ENCODE measurements around the gene AKAP12. TPM values are rescaled to one million over a fixed set of nuclear protein-coding genes. Genes with fewer than 3 reads are reported as not detected.

The AKAP12 gene
- total RNA-seq, 1 experiment from 2014 or later, result 90.0 TPM

DNA sequence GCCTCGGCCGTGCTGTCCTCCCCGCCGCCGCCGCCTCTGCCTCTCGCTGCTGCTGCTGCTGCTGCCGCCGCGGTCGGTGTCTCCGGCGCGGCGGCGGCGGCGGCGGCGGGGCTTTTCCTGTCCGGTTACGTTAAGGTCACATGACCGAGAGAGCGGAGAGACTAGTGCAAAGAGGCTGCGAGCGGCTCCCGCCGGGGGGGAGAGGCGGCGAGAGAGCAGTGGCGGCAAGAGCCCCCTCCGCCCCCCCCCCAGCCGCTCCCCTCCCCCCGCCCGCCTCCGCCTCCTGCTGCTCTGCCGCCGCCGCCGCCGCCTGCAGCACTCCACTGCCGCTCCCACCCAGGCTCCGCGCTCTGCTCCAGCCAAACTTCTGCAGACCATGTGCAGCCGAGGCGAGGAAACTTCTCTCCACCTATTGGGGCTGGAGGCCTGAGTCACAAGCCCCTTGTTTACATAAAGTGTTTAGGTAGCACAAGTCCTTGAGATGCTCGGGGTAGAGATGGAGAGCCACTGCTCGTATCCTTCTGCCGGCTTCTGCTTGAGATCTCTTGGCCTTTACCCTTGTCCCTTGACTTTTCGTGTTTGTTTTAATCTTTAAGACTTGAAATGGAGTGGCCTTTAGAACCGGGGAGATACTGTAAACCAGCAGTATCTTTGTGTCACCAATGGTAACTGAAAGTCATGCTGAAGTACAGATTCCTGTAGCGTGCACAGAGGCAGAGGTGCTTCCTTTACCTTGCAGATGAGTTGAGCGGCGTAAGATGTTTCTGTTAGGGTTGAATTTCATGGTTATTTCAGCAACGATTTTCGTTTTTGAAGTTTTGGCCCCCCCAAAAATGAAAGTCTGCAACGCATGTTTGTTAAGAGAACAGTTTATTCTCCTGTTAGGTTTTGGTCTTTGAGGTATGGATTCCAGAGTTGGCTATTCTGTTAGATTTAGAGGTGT is 152.0 kb downstream of the AKAP12 start, which contains the start of gene ZBTB2:
Gene ZBTB2, minus strand, starts transcription at position 89 of the 943 bp plus-strand sequence. CDS start 17,922 bp downstream, outside the sequence.
- ChIA-PET POLR2A (no interaction called here), CTCF (interaction anchor here (1.1 kb wide), 1 partner anchor 15 kb away, joined by 3 read pairs; no protein-coding TSS in a partner anchor)
- peak; percentile 10 for ATAC-seq
- H3K27ac Mint-ChIP-seq, result peak within 1 kb of the TSS; percentile 99
- peaks cover 20% of the 10 kb centered on the region for H3K36me3 Mint-ChIP-seq
- DNase-seq (ENCODE audit: low spot score), result peak; percentile 71
- H3K4me1 Mint-ChIP-seq, result peaks cover 51% of the 10 kb centered on the region
- H3K4me3 Mint-ChIP-seq, result peak within 1 kb of the TSS; percentile 93
- no peaks in the 10 kb centered on the region for H3K9me3 Mint-ChIP-seq
- no peaks in the 10 kb centered on the region for H3K27me3 Mint-ChIP-seq (ENCODE audit: low read depth)
- TF ChIP-seq ZBTB21 (CRISPR knock-in tag; IDR thresholded peaks at IDR 0.05; ENCODE audit: borderline replicate concordance), result no peak
- no peak for TF ChIP-seq NFYB (CRISPR knock-in tag; conservative IDR thresholded peaks at IDR 0.05; ENCODE audit: low read depth)
- 0 out of 2 replicates have a peak, but pooled peaks have one; percentile 5 for TF ChIP-seq FOXP1 (CRISPR knock-in tag; IDR thresholded peaks at IDR 0.05; ENCODE audit: borderline replicate concordance)
- no peak for TF ChIP-seq CBFB (CRISPR knock-in tag; IDR thresholded peaks at IDR 0.05; ENCODE audit: low read depth)
- TF ChIP-seq NR3C1 (CRISPR knock-in tag; conservative IDR thresholded peaks at IDR 0.05; ENCODE audit: low read depth), result no peak
- no peak for TF ChIP-seq TP53 (CRISPR knock-in tag; IDR thresholded peaks at IDR 0.05)
- 0 out of 2 replicates have a peak, but pooled peaks have one; percentile 12 for TF ChIP-seq KAT7 (CRISPR knock-in tag; IDR thresholded peaks at IDR 0.05; ENCODE audit: borderline replicate concordance)
- TF ChIP-seq SMAD3 (CRISPR knock-in tag; IDR thresholded peaks at IDR 0.05; ENCODE audit: borderline replicate concordance), result no peak
- TF ChIP-seq MXD4 (CRISPR knock-in tag; IDR thresholded peaks at IDR 0.05; ENCODE audit: borderline replicate concordance), result no peak
- TF ChIP-seq HMGA2 (CRISPR knock-in tag; IDR thresholded peaks at IDR 0.05), result no peak
- TF ChIP-seq, protein P1, sequence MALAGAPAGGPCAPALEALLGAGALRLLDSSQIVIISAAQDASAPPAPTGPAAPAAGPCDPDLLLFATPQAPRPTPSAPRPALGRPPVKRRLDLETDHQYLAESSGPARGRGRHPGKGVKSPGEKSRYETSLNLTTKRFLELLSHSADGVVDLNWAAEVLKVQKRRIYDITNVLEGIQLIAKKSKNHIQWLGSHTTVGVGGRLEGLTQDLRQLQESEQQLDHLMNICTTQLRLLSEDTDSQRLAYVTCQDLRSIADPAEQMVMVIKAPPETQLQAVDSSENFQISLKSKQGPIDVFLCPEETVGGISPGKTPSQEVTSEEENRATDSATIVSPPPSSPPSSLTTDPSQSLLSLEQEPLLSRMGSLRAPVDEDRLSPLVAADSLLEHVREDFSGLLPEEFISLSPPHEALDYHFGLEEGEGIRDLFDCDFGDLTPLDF (CRISPR knock-in tag; IDR thresholded peaks at IDR 0.05), result no peak
- TF ChIP-seq ATF1 (CRISPR knock-in tag; IDR thresholded peaks at IDR 0.05), result no peak
- TF ChIP-seq, protein P2, sequence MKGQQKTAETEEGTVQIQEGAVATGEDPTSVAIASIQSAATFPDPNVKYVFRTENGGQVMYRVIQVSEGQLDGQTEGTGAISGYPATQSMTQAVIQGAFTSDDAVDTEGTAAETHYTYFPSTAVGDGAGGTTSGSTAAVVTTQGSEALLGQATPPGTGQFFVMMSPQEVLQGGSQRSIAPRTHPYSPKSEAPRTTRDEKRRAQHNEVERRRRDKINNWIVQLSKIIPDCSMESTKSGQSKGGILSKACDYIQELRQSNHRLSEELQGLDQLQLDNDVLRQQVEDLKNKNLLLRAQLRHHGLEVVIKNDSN (CRISPR knock-in tag; IDR thresholded peaks at IDR 0.05), result no peak; the same call in 1 of the 2 replicates
- TF ChIP-seq, protein P3, sequence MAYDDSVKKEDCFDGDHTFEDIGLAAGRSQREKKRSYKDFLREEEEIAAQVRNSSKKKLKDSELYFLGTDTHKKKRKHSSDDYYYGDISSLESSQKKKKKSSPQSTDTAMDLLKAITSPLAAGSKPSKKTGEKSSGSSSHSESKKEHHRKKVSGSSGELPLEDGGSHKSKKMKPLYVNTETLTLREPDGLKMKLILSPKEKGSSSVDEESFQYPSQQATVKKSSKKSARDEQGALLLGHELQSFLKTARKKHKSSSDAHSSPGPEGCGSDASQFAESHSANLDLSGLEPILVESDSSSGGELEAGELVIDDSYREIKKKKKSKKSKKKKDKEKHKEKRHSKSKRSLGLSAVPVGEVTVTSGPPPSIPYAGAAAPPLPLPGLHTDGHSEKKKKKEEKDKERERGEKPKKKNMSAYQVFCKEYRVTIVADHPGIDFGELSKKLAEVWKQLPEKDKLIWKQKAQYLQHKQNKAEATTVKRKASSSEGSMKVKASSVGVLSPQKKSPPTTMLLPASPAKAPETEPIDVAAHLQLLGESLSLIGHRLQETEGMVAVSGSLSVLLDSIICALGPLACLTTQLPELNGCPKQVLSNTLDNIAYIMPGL (CRISPR knock-in tag; IDR thresholded peaks at IDR 0.05), result no peak
- TF ChIP-seq ATF2 (CRISPR knock-in tag; IDR thresholded peaks at IDR 0.05; ENCODE audit: borderline replicate concordance, low read depth), result no peak
- TF ChIP-seq MYBL2 (CRISPR knock-in tag; IDR thresholded peaks at IDR 0.05), result no peak
- peak; percentile 34; the same call in 1 of the 2 replicates for TF ChIP-seq GABPB1 (CRISPR knock-in tag; IDR thresholded peaks at IDR 0.05)
- TF ChIP-seq, protein P4, sequence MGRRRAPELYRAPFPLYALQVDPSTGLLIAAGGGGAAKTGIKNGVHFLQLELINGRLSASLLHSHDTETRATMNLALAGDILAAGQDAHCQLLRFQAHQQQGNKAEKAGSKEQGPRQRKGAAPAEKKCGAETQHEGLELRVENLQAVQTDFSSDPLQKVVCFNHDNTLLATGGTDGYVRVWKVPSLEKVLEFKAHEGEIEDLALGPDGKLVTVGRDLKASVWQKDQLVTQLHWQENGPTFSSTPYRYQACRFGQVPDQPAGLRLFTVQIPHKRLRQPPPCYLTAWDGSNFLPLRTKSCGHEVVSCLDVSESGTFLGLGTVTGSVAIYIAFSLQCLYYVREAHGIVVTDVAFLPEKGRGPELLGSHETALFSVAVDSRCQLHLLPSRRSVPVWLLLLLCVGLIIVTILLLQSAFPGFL (CRISPR knock-in tag; IDR thresholded peaks at IDR 0.05; ENCODE audit: borderline replicate concordance), result no peak
- TF ChIP-seq ZNF138 (CRISPR knock-in tag; conservative IDR thresholded peaks at IDR 0.05), result no peak
- no peak for TF ChIP-seq GTF2I (CRISPR knock-in tag; conservative IDR thresholded peaks at IDR 0.05)
- no peak for TF ChIP-seq RORB (CRISPR knock-in tag; IDR thresholded peaks at IDR 0.05)
- TF ChIP-seq USF2 (CRISPR knock-in tag; IDR thresholded peaks at IDR 0.05), result peak; percentile 81
- TF ChIP-seq FOXK1 (CRISPR knock-in tag; IDR thresholded peaks at IDR 0.05), result peak; percentile 70; the same call in 1 of the 2 replicates
- TF ChIP-seq, protein P5, sequence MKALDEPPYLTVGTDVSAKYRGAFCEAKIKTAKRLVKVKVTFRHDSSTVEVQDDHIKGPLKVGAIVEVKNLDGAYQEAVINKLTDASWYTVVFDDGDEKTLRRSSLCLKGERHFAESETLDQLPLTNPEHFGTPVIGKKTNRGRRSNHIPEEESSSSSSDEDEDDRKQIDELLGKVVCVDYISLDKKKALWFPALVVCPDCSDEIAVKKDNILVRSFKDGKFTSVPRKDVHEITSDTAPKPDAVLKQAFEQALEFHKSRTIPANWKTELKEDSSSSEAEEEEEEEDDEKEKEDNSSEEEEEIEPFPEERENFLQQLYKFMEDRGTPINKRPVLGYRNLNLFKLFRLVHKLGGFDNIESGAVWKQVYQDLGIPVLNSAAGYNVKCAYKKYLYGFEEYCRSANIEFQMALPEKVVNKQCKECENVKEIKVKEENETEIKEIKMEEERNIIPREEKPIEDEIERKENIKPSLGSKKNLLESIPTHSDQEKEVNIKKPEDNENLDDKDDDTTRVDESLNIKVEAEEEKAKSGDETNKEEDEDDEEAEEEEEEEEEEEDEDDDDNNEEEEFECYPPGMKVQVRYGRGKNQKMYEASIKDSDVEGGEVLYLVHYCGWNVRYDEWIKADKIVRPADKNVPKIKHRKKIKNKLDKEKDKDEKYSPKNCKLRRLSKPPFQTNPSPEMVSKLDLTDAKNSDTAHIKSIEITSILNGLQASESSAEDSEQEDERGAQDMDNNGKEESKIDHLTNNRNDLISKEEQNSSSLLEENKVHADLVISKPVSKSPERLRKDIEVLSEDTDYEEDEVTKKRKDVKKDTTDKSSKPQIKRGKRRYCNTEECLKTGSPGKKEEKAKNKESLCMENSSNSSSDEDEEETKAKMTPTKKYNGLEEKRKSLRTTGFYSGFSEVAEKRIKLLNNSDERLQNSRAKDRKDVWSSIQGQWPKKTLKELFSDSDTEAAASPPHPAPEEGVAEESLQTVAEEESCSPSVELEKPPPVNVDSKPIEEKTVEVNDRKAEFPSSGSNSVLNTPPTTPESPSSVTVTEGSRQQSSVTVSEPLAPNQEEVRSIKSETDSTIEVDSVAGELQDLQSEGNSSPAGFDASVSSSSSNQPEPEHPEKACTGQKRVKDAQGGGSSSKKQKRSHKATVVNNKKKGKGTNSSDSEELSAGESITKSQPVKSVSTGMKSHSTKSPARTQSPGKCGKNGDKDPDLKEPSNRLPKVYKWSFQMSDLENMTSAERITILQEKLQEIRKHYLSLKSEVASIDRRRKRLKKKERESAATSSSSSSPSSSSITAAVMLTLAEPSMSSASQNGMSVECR (CRISPR knock-in tag; IDR thresholded peaks at IDR 0.05; ENCODE audit: borderline replicate concordance), result no peak

Measured in WTC11 (cell line).